T-helper 2 cell treated with Interferon-gamma antibody and Interleukin-4, amounts not matched to agents 100 ng/mL and 5 ng/mL, for 36 hours (primary cell): ENCODE results near the gene CROCC2. TPM values are rescaled to one million over a fixed set of nuclear protein-coding genes. Genes with fewer than 3 reads are reported as not detected.

Experiments used
- intact Hi-C: fragments of 100-400 bp; cut with micrococcal nuclease; formaldehyde crosslinking; loops from one replicate; pipeline ENCODE4 v1.15.1; 2023
- total RNA-seq: library from RNA; stranded (reverse); gene quantifications from 2 replicates; pipeline ENCODE4 v1.2.3, GENCODE V29; 2022

Gene CROCC2
- total RNA-seq, 1 donor from 2014 or later, result not detected

- intact Hi-C loops, result no loop called here
Observed at GRCh38 chr2:240904216-240905175, 1.6 kb upstream of the CROCC2 start.

- intact Hi-C loops, result no loop called here
Observed at GRCh38 chr2:240905176-240905781, 857 bp upstream of the CROCC2 start.

DNA sequence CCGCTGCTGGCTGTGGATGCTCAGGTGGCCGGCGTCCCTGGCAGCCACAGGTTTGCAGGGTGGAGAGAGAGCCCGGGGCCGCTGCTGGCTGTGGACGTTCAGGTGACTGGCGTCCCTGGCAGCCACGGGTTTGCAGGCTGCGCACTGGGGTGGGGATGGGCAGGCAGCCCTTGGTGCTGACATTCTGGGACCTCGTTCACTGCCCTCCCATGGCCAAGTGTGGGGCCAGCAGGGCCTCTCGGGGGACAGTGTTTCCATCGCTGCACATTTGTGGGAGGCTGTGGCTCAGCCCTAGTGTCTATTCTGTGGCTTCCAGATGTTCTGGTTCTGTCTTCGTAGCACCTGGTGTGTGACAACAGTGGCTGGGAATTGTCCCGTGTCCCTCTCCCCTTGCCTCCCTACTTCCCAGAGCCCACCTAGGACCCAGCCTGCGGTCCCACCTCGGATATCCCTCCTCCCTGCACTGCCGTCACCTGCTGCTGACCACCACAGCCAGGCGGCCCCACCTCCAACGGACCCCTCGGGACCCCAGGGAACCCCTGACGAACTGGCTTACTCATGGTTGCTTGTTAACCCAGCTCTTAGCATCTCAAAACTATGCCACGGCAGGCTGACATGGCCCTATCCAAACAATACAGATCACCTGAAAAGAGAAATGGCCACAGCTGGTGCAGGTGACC is 915 bp downstream of the CROCC2 start:
- intact Hi-C loops, result no loop called here

GRCh38 chr2:240909216-240909974 is 3.3 kb downstream of the CROCC2 start:
- intact Hi-C loops, result no loop called here

GRCh38 chr2:240911641-240912265 is 5.6 kb downstream of the CROCC2 start:
- intact Hi-C loops, result no loop called here

DNA sequence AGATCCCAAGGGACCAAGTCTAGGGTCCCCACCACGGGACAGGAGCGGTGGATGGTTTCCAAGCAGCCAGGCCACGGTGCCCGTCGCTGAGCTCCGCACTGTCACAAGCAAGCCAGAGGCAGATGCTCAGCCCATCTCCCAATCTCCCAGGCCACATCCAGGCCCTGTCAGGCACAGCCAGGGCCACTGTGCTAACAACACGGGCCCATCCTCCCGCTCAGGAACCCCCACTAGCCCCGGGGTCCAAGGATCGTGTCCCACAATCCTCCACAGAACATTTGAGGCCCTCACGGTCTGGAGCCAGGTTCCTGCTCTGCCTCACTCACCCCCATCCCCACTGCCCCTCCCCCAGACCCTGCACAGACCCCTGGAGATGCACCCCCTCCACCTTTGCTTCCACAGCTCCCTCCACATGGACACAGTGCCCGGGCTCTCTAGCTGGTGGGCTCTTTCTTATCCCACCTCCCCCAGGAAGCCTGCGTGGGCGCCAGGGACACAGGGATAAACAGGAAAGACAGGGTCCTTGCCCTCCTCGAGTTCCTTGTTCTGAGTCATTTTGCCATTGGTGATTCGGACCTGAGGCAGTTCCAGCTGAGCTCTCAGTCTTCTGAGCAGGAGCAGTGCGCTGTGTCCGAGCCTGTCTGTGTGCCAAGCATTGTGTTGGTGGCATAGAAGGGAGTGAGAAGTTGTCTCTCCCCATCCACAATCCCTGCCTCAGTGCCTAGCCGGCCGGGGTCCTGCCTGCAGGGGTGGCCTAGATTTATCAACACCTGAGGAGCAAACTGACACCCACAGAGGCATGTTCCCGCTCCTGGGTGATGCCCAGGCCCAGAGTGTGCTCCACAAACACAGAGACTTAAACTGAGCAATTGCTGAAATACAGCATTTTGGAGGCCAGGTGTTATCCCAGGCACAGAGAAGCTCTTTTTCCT is 7.0 kb downstream of the CROCC2 start:
- intact Hi-C loops, result no loop called here

GRCh38 chr2:240913810-240914644 is 7.9 kb downstream of the CROCC2 start:
- intact Hi-C loops, result no loop called here

GRCh38 chr2:240914645-240915525 is 8.7 kb downstream of the CROCC2 start:
- intact Hi-C loops, result no loop called here

- intact Hi-C loops, result no loop called here
Observed at GRCh38 chr2:240915526-240916341, 9.6 kb downstream of the CROCC2 start.

DNA sequence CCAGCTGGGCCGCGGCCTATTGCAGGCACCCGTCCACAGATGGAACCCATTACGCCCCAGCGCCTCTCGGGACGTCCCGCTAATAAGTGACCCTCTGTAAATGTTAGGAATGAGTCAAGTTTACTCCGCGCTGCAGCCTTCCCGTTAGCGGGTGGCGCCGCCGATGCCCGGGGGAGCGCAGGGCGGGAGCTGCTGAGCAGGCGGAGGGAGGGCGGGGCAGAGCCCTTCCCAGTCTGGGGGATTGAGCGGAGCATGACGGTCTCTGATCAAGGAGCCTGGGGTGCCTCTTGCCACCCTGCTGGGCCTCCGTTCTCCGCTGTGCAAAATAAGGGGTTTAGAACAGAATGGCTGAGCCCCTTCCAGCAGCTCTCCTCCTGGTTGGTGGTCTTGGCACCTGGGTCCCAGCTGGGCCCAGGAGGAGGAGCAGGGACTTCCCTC is 10.5 kb downstream of the CROCC2 start:
- intact Hi-C loops, result no loop called here

DNA sequence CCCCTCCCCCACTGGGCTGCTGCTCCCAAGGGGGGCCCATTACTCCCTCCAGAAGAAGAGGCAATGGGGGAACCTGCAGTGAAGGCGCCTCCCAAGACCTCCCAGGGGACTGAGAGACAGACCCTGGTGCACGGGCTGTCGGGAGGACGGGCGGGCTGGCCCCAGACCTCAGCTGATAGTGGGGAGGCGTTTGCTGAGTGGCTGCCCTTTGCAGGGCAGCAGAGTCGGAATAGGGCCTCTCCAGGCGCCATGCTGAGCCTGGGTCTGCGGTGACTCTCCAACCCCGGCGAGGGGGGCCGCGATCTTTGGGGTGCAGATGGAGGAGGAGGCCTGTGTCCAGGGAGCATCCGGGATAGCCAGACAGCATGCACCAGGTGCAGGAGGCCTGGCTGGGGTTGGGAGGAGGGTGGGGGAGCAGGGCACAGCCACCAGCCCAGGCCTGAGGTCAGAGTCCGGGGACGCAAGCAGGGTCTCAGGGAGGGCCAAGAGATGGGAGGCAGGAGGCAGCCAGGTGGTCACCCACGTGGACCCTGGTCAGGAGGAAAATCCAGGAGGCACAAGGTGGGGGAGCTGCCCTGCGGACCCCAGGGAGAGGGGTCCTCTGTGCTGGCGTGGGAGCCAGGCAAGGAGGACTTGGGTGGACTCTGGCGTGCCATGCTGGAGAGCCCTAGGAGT is 11.0 kb downstream of the CROCC2 start:
- intact Hi-C loops, result no loop called here

GRCh38 chr2:240917684-240918257 is 11.6 kb downstream of the CROCC2 start:
- intact Hi-C loops, result no loop called here

DNA sequence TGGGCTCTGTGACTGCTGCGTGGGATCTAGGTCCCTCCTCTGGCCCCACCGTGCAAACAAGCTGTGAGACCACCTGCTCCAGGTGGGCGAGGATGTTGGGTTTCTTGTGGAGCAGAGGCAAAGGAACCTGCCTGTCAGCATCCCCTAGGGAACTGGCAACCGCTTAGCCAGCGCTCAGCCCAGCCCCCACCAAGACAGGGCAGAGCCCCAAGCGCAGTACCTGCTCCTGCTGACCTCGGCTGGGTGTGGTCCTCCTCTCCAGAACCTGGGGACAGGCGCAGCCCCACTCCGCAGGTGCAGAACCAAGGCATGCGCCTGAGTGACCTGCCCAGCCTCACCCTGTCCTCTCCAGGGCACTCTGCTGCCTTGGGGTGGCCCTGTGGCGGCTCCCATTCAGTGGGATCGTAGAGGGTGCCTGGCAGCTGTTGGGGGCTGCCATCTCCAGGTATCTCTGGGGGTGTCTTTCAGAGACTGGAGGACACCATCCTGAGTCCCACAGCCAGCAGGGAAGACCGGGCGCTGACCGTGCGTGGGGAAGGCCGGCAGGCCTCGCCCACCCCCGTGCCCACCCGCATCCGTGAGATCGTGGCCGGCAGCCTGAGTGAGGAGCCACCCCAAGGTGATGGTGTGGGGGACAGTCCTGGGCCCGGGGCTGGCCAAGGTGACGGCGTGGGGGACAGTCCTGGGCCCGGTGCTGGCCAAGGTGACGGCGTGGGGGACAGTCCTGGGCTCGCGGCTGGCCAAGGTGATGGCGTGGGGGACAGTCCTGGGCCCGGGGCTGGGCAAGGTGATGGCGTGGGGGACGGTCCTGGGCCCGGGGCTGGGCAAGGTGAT is 12.3 kb downstream of the CROCC2 start:
- intact Hi-C loops, result no loop called here

DNA sequence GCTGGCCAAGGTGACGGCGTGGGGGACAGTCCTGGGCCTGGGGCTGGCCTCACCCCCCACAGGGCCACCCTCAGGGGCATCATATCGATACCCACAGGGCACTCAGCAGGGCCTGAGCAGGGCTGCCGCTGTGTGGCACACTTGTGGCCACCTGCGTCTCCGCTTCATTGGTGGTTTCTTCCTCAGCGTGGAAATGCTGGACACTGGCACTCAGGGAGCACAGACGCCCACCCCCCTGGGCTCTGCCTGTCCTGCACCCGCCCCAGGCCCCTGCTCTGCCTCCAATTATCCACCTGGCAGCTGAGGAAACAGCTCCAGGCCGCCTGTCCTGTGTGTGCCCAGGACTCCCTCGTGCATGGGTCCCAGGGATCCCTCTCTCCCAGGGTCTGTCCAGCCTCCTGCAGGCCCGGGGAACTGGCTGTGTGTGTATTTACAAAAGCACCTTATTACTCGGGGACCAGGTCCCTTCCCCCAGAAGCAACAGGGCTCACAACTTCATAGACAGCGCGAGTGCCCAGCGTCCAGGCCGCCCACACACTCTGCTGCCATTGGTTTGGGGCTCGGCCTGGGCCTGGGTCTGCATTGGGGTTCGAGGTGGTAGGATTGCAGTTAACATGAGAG is 13.1 kb downstream of the CROCC2 start:
- intact Hi-C loops, result no loop called here
